22Rv1 (cell line): ENCODE data around the gene LEAP2.

Experiments
- CTCF ChIP-seq: fragments of 450-650 bp; IDR thresholded peaks from 2 replicates; pipeline ENCODE4 v1.5.1; 2017; ENCODE audit warnings: mild to moderate bottlenecking
- ZFX ChIP-seq: fragments of 450-650 bp; IDR thresholded peaks from 2 replicates; pipeline ENCODE4 v1.6.1; 2017; ENCODE audit warnings: antibody characterized with exemption, borderline replicate concordance

GRCh38 chr5:132889501-132889900, 16.0 kb downstream of the LEAP2 start:
- no peak for TF ChIP-seq CTCF
- TF ChIP-seq ZFX, result no peak
